NB4 (cell line): ENCODE results near the gene PIK3R1.

ENCODE experiments used
- CTCF ChIP-seq: IDR thresholded peaks from one replicate; pipeline ENCODE4 v1.5.1; 2012; ENCODE audit warnings: low read depth, low read length
- TF ChIP-seq, protein P1 (sequence below): IDR thresholded peaks from 2 replicates; pipeline ENCODE4 v1.6.1; 2011; ENCODE audit warnings: low read depth, low read length

DNA sequence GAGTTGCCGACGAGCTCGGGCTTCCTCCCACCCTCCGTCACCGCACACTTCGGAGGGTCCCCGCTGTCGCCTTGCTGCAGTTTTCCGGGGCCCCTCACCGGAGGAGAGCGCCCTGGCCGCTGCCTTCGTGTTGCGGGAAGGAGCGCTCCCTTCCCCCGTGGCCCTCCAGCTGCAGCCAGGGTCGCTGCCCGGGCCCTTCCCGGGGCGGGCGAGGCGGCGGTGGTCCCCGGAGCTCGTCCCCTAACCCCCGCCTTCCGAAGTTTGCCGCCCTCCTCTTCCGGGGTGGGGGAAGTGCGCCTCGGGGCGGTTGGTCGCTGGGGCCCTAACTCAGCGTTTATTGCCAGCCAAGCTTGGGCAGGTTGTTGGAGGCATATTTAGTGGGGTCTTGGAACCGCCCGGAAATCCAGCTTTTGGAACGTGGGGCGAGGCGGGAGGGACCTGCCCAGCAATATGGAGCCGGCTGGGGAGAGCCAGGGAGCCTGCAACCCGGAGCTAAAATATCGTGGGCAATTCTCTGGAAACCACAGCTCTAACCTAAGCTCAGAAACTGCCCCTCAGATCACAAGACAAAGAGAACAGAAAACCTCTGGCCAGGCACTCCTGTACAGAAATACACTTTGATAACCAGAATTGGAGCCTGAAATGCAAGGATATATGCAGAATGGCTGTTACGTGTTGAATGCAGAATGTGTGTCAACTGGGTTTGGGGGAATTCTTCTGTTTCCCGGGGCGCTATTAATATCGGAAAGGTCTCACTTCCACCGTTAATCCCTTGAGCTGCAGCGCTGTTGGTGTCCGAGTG, 890 bp downstream of the PIK3R1 start:
- TF ChIP-seq CTCF = no peak
- TF ChIP-seq, protein P1, sequence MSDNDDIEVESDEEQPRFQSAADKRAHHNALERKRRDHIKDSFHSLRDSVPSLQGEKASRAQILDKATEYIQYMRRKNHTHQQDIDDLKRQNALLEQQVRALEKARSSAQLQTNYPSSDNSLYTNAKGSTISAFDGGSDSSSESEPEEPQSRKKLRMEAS = peak; percentile 38; the same call in 1 of the 2 replicates
